Activated effector memory CD4-positive, alpha-beta T cell treated with Interleukin-2 at 50 U/mL for 16 hours (primary cell): Measurements from ENCODE around the gene DALRD3.

Source experiments
- DNase-seq: peaks from one replicate; pipeline ENCODE4 v3.0.0-alpha.2; 2020

Gene DALRD3

GRCh38 chr3:48974076-48974864, 44.1 kb downstream of the DALRD3 start:
- DNase-seq, result no peak

DNA sequence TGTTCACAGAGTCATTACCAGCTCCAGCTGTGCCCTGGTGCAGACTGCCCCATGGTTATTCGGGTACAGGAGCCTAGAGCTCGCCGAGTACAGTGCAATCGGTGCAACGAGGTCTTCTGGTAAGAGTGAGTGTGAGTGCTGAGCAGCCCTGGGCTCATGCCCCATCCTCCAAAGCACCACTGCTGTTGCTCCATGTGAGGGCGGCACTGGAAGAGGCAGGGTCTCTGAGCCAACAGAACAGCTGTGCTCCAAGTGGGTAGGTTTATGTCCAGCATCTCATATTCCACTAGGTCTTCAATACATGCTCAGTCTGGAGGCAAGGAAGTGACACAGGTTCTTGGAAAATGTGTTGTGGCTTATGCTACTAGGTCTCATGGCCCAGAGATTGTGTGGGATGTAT, 47.8 kb downstream of the DALRD3 start:
- DNase-seq, result no peak

DNA sequence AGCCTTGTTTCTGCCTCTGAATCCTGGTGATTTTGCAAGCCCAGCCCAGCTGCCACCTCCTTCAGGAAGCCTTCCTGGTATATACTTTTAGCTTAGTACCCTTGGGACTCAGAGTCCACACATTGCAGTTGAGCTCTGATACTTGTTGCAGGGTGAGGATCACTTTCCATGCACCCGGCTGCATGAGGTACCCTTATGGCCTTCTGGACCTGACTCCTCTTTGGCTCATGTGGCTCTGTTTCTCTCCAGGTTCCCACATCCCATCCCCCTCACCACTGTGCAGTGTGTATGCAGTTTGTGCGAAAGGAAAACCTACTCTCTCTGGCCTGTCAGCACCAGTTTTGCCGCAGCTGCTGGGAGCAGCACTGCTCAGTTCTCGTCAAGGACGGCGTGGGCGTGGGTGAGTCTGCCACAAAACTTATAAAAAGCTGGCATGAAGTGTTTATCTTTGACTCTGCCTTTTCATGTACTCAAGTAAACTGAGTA, 51.5 kb downstream of the DALRD3 start:
- DNase-seq, result no peak

DNA sequence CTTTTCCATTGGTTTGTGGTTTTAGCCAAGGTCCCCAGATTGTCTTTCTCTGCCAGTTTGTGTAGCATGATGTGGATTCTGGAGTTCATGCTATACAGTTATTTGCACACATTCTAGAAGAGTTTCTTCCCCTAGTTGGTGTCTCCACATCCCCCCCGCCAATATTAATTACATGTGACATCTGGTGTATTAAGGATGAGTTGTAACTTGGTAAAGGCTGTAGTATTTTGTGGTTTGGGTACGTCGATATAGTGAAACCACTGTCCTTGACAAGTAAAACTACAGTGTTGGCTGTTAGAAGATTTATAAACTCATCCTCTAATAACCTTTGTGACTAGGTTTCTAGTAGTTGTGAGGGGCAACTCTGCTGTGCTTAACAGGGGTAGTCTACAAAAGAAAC, 52.0 kb downstream of the DALRD3 start:
- DNase-seq, result no peak
